ENCODE data around the gene PIK3R1. TPM values are rescaled to one million over a fixed set of nuclear protein-coding genes. Genes with fewer than 3 reads are reported as not detected.

Gene PIK3R1
- total RNA-seq, 2 donors from 2014 or later: 32.4 to 58.7 TPM

DNA sequence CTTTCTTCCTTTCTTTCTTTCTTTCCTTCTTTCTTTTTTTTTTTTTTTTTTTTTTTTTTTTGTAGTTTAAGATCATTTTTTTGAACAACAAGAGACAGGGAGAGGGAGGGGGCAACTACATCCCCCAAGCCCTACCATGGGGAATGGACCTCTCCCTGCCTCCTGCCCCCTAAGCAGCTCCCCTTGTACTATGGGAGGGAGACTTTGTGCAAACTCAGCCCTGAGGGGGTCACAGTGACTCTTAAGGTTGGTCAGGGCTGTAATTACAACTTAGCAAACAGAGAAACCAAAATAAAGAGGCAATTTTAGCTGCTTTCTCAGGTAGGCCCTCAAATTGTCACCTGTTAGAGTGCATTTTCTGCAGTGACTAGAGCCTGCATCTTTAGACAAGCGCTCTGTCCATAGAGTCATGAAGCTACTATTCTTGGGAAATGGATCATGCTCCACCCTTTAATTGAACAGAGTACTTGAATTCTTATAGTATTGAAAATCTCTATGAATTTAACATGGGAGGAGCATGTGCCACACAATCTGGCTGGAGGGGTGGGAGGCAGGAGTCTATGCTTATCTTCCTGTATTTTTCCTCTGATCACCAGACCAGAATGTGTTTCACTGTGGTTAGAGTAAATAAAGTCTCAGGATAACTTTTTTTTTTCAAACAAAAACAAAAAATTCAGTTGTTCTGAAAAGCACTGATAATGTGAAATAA is 24.3 kb upstream of the PIK3R1 start:
- Histone ChIP-seq H3K27ac (peak overlapping the region in 1 of 4 donors; percentile 65), H3K4me1 (peaks cover 20% of the 10 kb centered on the region), H3K27me3 (no peaks in the 10 kb centered on the region), H3K9me3 (no peaks in the 10 kb centered on the region), H3K36me3 (replicated peaks in 1 of 2; ENCODE audit: insufficient read depth in 1 of 2, low read depth in 2 of 2) (no peaks in the 10 kb centered on the region), H3K4me3 (no peak overlapping the region)
- no peak for TF ChIP-seq POLR2A (IDR thresholded peaks at IDR 0.05)
- TF ChIP-seq, protein P1, sequence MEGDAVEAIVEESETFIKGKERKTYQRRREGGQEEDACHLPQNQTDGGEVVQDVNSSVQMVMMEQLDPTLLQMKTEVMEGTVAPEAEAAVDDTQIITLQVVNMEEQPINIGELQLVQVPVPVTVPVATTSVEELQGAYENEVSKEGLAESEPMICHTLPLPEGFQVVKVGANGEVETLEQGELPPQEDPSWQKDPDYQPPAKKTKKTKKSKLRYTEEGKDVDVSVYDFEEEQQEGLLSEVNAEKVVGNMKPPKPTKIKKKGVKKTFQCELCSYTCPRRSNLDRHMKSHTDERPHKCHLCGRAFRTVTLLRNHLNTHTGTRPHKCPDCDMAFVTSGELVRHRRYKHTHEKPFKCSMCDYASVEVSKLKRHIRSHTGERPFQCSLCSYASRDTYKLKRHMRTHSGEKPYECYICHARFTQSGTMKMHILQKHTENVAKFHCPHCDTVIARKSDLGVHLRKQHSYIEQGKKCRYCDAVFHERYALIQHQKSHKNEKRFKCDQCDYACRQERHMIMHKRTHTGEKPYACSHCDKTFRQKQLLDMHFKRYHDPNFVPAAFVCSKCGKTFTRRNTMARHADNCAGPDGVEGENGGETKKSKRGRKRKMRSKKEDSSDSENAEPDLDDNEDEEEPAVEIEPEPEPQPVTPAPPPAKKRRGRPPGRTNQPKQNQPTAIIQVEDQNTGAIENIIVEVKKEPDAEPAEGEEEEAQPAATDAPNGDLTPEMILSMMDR (IDR thresholded peaks at IDR 0.05): no peak
- DNase-seq: no peak
- no peak for ATAC-seq
- intact Hi-C loops (cut with DNase I): no loop called here
- 100% methylated on average over 1 of the region's 1 CpG for WGBS, 2 donors

DNA sequence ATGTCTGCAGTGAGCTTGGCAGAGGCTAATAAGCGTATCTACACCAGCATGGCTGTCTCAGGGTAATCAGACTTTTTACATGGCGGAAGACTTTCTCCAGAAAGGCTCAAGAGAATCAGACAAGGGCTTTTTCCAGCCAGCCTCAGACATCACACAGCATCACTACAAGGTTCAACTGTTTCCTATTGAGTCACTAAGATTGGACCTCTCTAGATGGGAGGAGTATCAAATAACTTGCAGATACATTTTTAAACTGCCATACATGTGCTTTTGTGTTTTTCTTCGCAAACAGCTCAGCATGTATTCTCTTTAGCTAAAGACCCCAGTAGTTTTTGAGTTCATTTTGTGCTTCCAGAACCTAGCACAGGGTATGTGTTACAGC is 22.9 kb upstream of the PIK3R1 start:
- DNase-seq (no peak), ATAC-seq (peak; percentile 19)
- Histone ChIP-seq H3K27ac (peak overlapping the region in 3 of 4 donors; percentile 3 to 65 (median 51)), H3K9me3 (no peaks in the 10 kb centered on the region), H3K4me3 (no peak overlapping the region), H3K4me1 (peaks cover 20% of the 10 kb centered on the region), H3K36me3 (replicated peaks in 1 of 2; ENCODE audit: insufficient read depth in 1 of 2, low read depth in 2 of 2) (no peaks in the 10 kb centered on the region), H3K27me3 (no peaks in the 10 kb centered on the region)
- TF ChIP-seq, protein P1 (IDR thresholded peaks at IDR 0.05): no peak
- no peak for TF ChIP-seq POLR2A (IDR thresholded peaks at IDR 0.05)
- intact Hi-C loops (cut with DNase I): no loop called here
- 97 to 100% methylated on average over 2 to 3 of the region's 3 CpGs for WGBS, 2 donors

DNA sequence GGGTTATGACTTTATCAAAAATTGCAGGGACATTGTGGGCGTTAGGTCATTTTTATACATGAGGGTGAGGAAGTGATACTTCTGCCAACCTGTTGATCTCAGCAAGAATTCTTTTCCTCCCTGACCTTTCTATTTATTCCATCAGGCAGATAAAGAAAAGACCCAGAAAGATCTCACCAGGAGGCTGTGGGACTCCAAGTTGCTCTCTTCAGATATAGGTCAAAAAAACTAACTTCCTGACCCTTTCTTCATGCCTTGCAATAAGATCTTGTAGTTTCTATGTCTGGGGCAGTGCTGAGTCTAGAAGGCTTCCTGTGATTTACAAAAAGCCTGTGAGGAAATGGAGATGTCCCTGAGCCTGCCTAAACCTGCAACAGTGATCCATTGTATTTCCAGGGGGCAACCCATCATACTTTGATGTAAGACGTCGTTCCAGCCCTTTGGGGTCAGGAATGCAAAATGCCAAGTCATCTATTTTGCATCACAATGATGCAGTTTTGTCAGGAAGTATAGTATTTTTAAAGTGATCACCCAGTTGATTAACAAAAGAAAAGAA is 22.0 kb upstream of the PIK3R1 start:
- Histone ChIP-seq H3K4me1 (peaks cover 20% of the 10 kb centered on the region), H3K4me3 (no peak overlapping the region), H3K36me3 (replicated peaks in 1 of 2; ENCODE audit: insufficient read depth in 1 of 2, low read depth in 2 of 2) (no peaks in the 10 kb centered on the region), H3K27ac (peak overlapping the region in 3 of 4 donors; percentile 3 to 65 (median 51)), H3K9me3 (no peaks in the 10 kb centered on the region), H3K27me3 (no peaks in the 10 kb centered on the region)
- DNase-seq (no peak), ATAC-seq (no peak)
- 37 to 45% methylated on average over 3 of the region's 3 CpGs for WGBS, 2 donors
- TF ChIP-seq, protein P1 (IDR thresholded peaks at IDR 0.05): no peak
- TF ChIP-seq POLR2A (IDR thresholded peaks at IDR 0.05): no peak
- intact Hi-C loops (cut with DNase I): no loop called here

- no peaks in the 10 kb centered on the region for H3K9me3 ChIP-seq
- H3K27ac ChIP-seq: peak overlapping the region in 1 of 4 donors; percentile 51
- no peaks in the 10 kb centered on the region for H3K27me3 ChIP-seq
- no peak overlapping the region for H3K4me3 ChIP-seq
- no peak for ATAC-seq
- peaks cover 20% of the 10 kb centered on the region for H3K4me1 ChIP-seq
- intact Hi-C loops (cut with DNase I): no loop called here
- 40 to 43% methylated on average over 2 of the region's 2 CpGs for WGBS, 2 donors
- TF ChIP-seq POLR2A (IDR thresholded peaks at IDR 0.05): no peak
- TF ChIP-seq, protein P1 (IDR thresholded peaks at IDR 0.05): no peak
- H3K36me3 ChIP-seq (replicated peaks in 1 of 2; ENCODE audit: insufficient read depth in 1 of 2, low read depth in 2 of 2): no peaks in the 10 kb centered on the region
- no peak for DNase-seq
These were observed 21.2 kb upstream of the PIK3R1 start for GRCh38 chr5:68194386-68194785.

- TF ChIP-seq, protein P1 (IDR thresholded peaks at IDR 0.05): no peak
- TF ChIP-seq POLR2A (IDR thresholded peaks at IDR 0.05): no peak
- no peaks in the 10 kb centered on the region for H3K9me3 ChIP-seq
- DNase-seq (no peak), ATAC-seq (no peak)
- intact Hi-C loops (cut with DNase I): no loop called here
- no peak overlapping the region for H3K27ac ChIP-seq
- H3K36me3 ChIP-seq (replicated peaks in 1 of 2; ENCODE audit: insufficient read depth in 1 of 2, low read depth in 2 of 2): no peaks in the 10 kb centered on the region
- WGBS, 2 donors: 84 to 87% methylated on average over 3 of the region's 3 CpGs
- no peak overlapping the region for H3K4me3 ChIP-seq
- peaks cover 20% of the 10 kb centered on the region for H3K4me1 ChIP-seq
- no peaks in the 10 kb centered on the region for H3K27me3 ChIP-seq
These were observed 20.4 kb upstream of the PIK3R1 start for GRCh38 chr5:68195137-68195536.

All from body of pancreas (tissue), 4 donors.